GM06990 (cell line): ENCODE data around the gene CREB3L2.

Experiments
- DNase-seq: peaks from one replicate; pipeline ENCODE4 v3.0.0-alpha.2; 2011; ENCODE audit not compliant: insufficient read length; ENCODE audit errors: extremely low read depth
- H3K27me3 ChIP-seq: replicated peaks from 2 replicates; pipeline ENCODE4 v1.6.0; 2011; ENCODE audit warnings: low read length; ENCODE audit not compliant: control insufficient read depth, insufficient read depth
- H3K36me3 ChIP-seq: 2 replicates; pipeline ENCODE4 v1.5.1; 2011; ENCODE audit warnings: low read length; ENCODE audit not compliant: control insufficient read depth, insufficient read depth
- H3K4me3 ChIP-seq: replicated peaks from 2 replicates; pipeline ENCODE4 v1.5.1; 2011; ENCODE audit warnings: low read depth, mild to moderate bottlenecking, control low read depth, low read length
- TF ChIP-seq, protein P1 (sequence below): IDR thresholded peaks from 2 replicates; pipeline ENCODE4 v1.5.1; 2011; ENCODE audit warnings: low read length, control low read depth, mild to moderate bottlenecking, inconsistent platforms; ENCODE audit not compliant: insufficient read depth, poor library complexity, severe bottlenecking

Gene CREB3L2

DNA sequence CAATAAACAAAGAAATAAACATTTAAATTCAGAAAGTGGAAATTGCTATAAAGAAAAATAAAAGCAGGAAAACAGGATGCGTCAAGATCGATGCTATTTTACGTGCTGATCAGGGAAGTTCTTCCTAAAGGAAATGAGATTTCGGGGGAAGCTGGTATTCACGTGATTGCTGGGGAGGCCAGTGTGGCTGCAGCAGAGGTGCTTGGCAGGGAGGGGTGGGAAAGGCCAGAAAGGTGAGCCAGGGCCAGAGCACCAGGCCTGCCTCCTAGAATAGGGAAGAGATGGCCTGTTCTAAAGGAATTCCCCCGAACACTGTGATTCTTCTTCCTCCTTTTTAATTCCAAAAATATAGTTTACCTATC is 923 bp upstream of the CREB3L2 start:
- DNase-seq = no peak
- no peaks in the 10 kb centered on the region for H3K27me3 ChIP-seq
- H3K4me3 ChIP-seq = no peak overlapping the region
- H3K36me3 ChIP-seq = no peaks in the 10 kb centered on the region; the same call in 1 of the 2 replicates
- TF ChIP-seq, protein P1, sequence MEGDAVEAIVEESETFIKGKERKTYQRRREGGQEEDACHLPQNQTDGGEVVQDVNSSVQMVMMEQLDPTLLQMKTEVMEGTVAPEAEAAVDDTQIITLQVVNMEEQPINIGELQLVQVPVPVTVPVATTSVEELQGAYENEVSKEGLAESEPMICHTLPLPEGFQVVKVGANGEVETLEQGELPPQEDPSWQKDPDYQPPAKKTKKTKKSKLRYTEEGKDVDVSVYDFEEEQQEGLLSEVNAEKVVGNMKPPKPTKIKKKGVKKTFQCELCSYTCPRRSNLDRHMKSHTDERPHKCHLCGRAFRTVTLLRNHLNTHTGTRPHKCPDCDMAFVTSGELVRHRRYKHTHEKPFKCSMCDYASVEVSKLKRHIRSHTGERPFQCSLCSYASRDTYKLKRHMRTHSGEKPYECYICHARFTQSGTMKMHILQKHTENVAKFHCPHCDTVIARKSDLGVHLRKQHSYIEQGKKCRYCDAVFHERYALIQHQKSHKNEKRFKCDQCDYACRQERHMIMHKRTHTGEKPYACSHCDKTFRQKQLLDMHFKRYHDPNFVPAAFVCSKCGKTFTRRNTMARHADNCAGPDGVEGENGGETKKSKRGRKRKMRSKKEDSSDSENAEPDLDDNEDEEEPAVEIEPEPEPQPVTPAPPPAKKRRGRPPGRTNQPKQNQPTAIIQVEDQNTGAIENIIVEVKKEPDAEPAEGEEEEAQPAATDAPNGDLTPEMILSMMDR = no peak

DNA sequence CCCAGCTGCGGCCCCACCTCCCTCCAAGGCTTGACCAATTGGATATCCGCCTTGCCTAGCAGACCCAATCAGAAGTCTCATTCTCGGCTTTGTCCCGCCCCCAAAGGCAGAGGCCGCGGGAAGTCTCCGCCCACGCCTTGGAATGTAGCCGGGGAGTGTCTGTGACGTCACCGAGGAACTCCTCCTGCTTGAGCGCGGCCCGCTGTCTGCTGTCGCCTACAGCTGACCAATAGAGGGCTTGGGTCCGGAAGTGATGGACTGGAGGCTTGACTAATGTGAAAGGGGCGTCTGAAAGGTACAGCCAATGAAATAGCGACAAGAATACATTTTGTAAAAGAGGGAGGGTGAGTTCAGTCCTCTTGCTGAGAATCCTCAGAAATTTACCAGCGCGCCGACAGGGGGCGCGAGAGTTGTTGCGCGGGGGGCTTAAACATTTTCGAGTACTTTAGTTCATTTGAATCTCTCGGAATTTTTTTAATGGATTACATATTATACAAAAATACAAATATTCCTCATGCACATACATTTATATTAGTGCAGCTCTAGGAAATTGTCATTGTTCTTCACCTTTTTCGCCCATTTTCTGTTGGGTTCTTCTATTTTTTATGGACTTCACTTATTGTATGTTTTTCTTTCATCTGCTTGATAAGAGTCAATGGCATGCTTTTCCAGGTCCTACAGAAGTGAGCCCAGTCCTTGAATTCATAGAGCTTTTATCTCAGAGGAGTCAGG is 376 bp upstream of the CREB3L2 start:
- no peaks in the 10 kb centered on the region for H3K27me3 ChIP-seq
- no peaks in the 10 kb centered on the region; the same call in 1 of the 2 replicates for H3K36me3 ChIP-seq
- peak; percentile 95 for DNase-seq
- peak overlapping the region; percentile 97 for H3K4me3 ChIP-seq
- TF ChIP-seq, protein P1 = peak; percentile 90

DNA sequence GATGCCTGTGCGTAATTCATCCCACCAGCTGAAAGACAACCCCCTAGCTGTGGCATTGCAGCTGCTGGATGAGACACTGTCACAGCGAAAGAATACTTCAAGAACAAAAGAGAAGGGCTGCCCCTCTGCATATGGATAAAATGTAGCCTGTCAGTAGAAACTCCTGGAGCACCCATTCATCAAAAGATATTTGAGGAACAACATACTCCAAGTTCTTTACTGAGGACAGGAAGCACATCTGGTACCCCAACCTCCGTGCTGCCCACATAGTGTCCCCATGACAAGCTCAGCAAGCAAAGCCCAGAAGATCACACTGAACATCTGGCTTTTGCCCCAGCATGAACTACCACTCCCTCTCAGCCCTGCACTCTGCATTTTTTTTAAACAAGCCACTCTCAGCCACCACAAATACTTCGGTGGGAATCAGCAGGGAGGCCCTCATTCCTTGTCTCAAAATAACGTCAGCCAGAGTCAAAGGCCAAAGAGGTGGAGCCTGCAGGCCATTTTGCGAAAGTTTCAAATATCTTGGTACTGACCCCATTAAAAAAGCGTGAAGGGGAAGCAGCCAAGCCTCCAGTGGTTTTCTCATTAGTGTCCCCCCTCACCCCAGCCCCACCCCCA is 1.7 kb downstream of the CREB3L2 start:
- H3K4me3 ChIP-seq = peak overlapping the region; percentile 97
- TF ChIP-seq, protein P1 = no peak
- DNase-seq = no peak

DNA sequence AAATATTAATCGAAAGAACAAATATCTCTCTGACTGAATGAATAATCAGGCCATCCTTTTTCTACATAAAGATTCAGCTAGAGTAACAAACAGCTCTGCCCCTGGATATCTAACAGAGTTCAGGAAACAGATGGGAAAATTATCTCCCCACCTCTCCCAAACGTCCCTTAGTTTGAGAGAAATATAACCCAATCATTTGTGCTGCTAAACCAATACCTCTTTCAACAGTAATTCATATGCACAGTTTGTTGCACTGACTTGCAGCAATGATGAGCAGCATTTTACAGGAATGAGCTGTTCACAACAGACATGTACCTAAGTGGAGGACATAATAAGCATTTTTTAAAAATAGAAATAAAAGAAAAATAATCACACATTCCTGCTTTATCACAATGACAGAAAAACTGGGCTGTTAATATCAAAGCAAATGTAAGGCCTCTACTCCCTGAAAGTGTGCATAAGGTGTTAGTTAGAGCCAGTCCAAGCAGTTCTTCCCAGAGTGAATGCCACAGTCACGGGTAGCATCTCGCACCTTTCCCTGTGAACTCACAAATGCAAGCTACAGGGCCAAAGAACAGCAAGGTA is 2.3 kb downstream of the CREB3L2 start:
- no peak for DNase-seq
- Histone ChIP-seq H3K4me3 (peak overlapping the region; percentile 97), H3K27me3 (no peaks in the 10 kb centered on the region), H3K36me3 (no peaks in the 10 kb centered on the region; the same call in 1 of the 2 replicates)
- TF ChIP-seq, protein P1 = no peak

More for the DNA sequence above, 1.7 kb downstream of the CREB3L2 start:
- no peaks in the 10 kb centered on the region for H3K27me3 ChIP-seq
- H3K36me3 ChIP-seq = no peaks in the 10 kb centered on the region; the same call in 1 of the 2 replicates

DNA sequence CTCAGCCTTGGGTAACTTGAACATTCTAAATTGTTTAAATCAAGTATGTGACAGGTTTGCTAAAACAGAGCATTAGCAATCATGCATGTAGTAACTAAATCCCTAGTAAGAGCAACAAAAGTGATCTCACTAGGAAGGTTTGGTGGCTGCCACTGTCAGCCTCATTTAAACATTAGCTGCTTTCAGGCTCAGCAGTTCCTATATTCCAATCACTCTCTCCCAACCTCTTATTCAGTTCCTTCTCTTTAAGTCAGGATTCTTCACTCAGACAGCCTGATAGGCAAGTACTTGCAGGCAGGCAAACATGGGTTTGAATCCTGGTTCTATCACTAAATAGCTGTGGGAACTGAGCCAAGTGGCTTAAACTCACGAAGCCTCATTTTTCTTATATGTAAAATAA is 3.6 kb downstream of the CREB3L2 start:
- no peak for DNase-seq
- Histone ChIP-seq H3K27me3 (no peaks in the 10 kb centered on the region), H3K4me3 (peak overlapping the region; percentile 97), H3K36me3 (no peaks in the 10 kb centered on the region; the same call in 1 of the 2 replicates)
- TF ChIP-seq, protein P1 = no peak
